GM21723 (cell line): ENCODE results near the gene TRIO.

Experiments
- ATAC-seq: cut with Tn5 transposase; IDR thresholded peaks from one replicate; pipeline ENCODE4 v1.9.1; 2021; ENCODE audit warnings: mild to moderate bottlenecking, moderate library complexity; ENCODE audit not compliant: unreplicated experiment

Gene TRIO

GRCh38 chr5:14122089-14122488 lies 21.1 kb upstream of the TRIO start:
- ATAC-seq: no peak

- no peak for ATAC-seq
Observed at GRCh38 chr5:14123551-14123950, 19.6 kb upstream of the TRIO start.

- no peak for ATAC-seq
Observed at GRCh38 chr5:14123974-14124482, 19.1 kb upstream of the TRIO start.

- ATAC-seq: no peak
Observed at GRCh38 chr5:14125262-14125661, 17.9 kb upstream of the TRIO start.

GRCh38 chr5:14127587-14127986 lies 15.6 kb upstream of the TRIO start:
- ATAC-seq: no peak

- no peak for ATAC-seq
Observed at GRCh38 chr5:14128079-14128478, 15.1 kb upstream of the TRIO start.

GRCh38 chr5:14129123-14129522 lies 14.0 kb upstream of the TRIO start:
- no peak for ATAC-seq

GRCh38 chr5:14131855-14132503 lies 11.2 kb upstream of the TRIO start:
- no peak for ATAC-seq

GRCh38 chr5:14133394-14133793 lies 9.7 kb upstream of the TRIO start:
- no peak for ATAC-seq

GRCh38 chr5:14134083-14134482 lies 9.1 kb upstream of the TRIO start:
- ATAC-seq: no peak

- ATAC-seq: no peak
Observed at GRCh38 chr5:14134771-14135170, 8.4 kb upstream of the TRIO start.

GRCh38 chr5:14135621-14136020 lies 7.5 kb upstream of the TRIO start:
- ATAC-seq: no peak

- ATAC-seq: no peak
Observed at GRCh38 chr5:14136228-14136627, 6.9 kb upstream of the TRIO start.

GRCh38 chr5:14138608-14139540 lies 4.3 kb upstream of the TRIO start:
- ATAC-seq: no peak

GRCh38 chr5:14141764-14142163 lies 1.4 kb upstream of the TRIO start:
- ATAC-seq: no peak

- ATAC-seq: peak; percentile 2
Observed at GRCh38 chr5:14142202-14142826, 828 bp upstream of the TRIO start.

- peak; percentile 15 for ATAC-seq
Observed at GRCh38 chr5:14143546-14143840, 351 bp downstream of the TRIO start.

GRCh38 chr5:14143841-14144585 lies 871 bp downstream of the TRIO start:
- peak; percentile 24 for ATAC-seq

- peak; percentile 63 for ATAC-seq
Observed at GRCh38 chr5:14144586-14145434, 1.7 kb downstream of the TRIO start.
